IMR-90 (cell line): ENCODE measurements around the gene F10. TPM values are rescaled to one million over a fixed set of nuclear protein-coding genes. Genes with fewer than 3 reads are reported as not detected.
A peak's percentile ranks its signal among the peaks of the same experiment; 100 is the strongest.

Experiments used
- ATAC-seq: fragments of 200-7000 bp; cut with Tn5 transposase; 2 replicates; pipeline ENCODE4 v1.9.1; 2020; ENCODE audit warnings: low read depth, mild to moderate bottlenecking, moderate library complexity
- BruUV-seq: library from RNA; stranded (reverse); fragments of 400-500 nt; replicated peaks from 2 replicates; lab custom pipeline; 2021; lab: Mats Ljungman, UMichigan
- CTCF ChIA-PET: fragments of 300-600 bp; formaldehyde crosslinking; extraction: SDS; loops from one replicate; lab custom pipeline; 2021; ENCODE audit warnings: antibody characterized with exemption; lab: Yijun Ruan, JAX
- POLR2A ChIA-PET: fragments of 300-600 bp; sonication (Branson Sonifier 250); formaldehyde crosslinking; loops from one replicate; lab custom pipeline; 2022; ENCODE audit warnings: antibody characterized with exemption; ENCODE audit not compliant: unreplicated experiment; lab: Charles Lee
- DNase-seq: peaks from one replicate; pipeline ENCODE4 v3.0.0; 2013
- H2AFZ ChIP-seq: replicated peaks from 2 replicates; pipeline ENCODE3; 2013; ENCODE audit warnings: low read length, mild to moderate bottlenecking; ENCODE audit not compliant: poor library complexity
- H2AK5ac ChIP-seq: 2 replicates; pipeline ENCODE4 v1.6.1; 2013; ENCODE audit warnings: low read depth, low read length, inconsistent platforms
- H2AK9ac ChIP-seq: replicated peaks from 2 replicates; pipeline ENCODE3; 2013; ENCODE audit warnings: mild to moderate bottlenecking, low read depth, low read length, moderate library complexity; ENCODE audit not compliant: poor library complexity
- H2BK120ac ChIP-seq: 2 replicates; pipeline ENCODE4 v1.6.1; 2013; ENCODE audit warnings: low read depth, low read length, inconsistent platforms
- H2BK15ac ChIP-seq: 3 replicates; pipeline ENCODE4 v1.6.1; 2013; ENCODE audit warnings: low read depth, low read length, inconsistent platforms
- H2BK20ac ChIP-seq: 2 replicates; pipeline ENCODE4 v1.6.1; 2013; ENCODE audit warnings: low read depth, mild to moderate bottlenecking, inconsistent platforms, low read length, moderate library complexity
- H2BK5ac ChIP-seq: 2 replicates; pipeline ENCODE4 v1.6.1; 2013; ENCODE audit warnings: mild to moderate bottlenecking, low read depth, low read length, inconsistent platforms; ENCODE audit not compliant: poor library complexity, severe bottlenecking
- H3K14ac ChIP-seq: replicated peaks from 2 replicates; pipeline ENCODE4 v1.6.1; 2013; ENCODE audit warnings: low read depth, low read length, inconsistent platforms
- H3K18ac ChIP-seq: 2 replicates; pipeline ENCODE4 v1.6.1; 2013; ENCODE audit warnings: low read depth, low read length, control low read depth
- H3K23ac ChIP-seq: 2 replicates; pipeline ENCODE4 v1.6.1; 2013; ENCODE audit warnings: low read depth, low read length, inconsistent platforms
- H3K27ac ChIP-seq: 2 replicates; pipeline ENCODE4 v1.5.1; 2013; ENCODE audit warnings: mild to moderate bottlenecking, control low read depth, low read length; ENCODE audit not compliant: insufficient read depth
- H3K27me3 ChIP-seq: 2 replicates; pipeline ENCODE4 v1.6.1; 2013; ENCODE audit warnings: low read length; ENCODE audit not compliant: control insufficient read depth, insufficient read depth
- H3K36me3 ChIP-seq: 2 replicates; pipeline ENCODE4 v1.6.1; 2013; ENCODE audit warnings: low read length, mixed read lengths; ENCODE audit not compliant: control insufficient read depth, insufficient read depth
- H3K4ac ChIP-seq: 2 replicates; pipeline ENCODE4 v1.6.1; 2013; ENCODE audit warnings: low read depth, low read length, inconsistent platforms
- H3K4me1 ChIP-seq: 2 replicates; pipeline ENCODE4 v1.6.1; 2013; ENCODE audit warnings: low read length, mixed read lengths; ENCODE audit not compliant: control insufficient read depth, insufficient read depth
- H3K4me2 ChIP-seq: 2 replicates; pipeline ENCODE4 v1.6.1; 2013; ENCODE audit warnings: low read depth, mild to moderate bottlenecking, control low read depth, low read length, moderate library complexity
- H3K4me3 ChIP-seq: 2 replicates; pipeline ENCODE4 v1.5.1; 2013; ENCODE audit warnings: low read depth, mild to moderate bottlenecking, control low read depth, low read length, moderate library complexity; ENCODE audit not compliant: insufficient read depth
- H3K56ac ChIP-seq: 2 replicates; pipeline ENCODE4 v1.6.1; 2013; ENCODE audit warnings: low read length, inconsistent platforms; ENCODE audit not compliant: insufficient read depth; ENCODE audit errors: extremely low read depth
- H3K79me1 ChIP-seq, 2 experiments: 2 replicates each; pipeline ENCODE4 v1.6.1; 2013; ENCODE audit warnings: low read length in 2 of 2, inconsistent platforms in 1 of 2, low read depth in 1 of 2
- H3K9ac ChIP-seq: 2 replicates; pipeline ENCODE4 v1.6.1; 2013; ENCODE audit warnings: low read depth, low read length, control low read depth
- H3K9me1 ChIP-seq: 2 replicates; pipeline ENCODE4 v1.6.1; 2013; ENCODE audit warnings: low read length, inconsistent platforms; ENCODE audit not compliant: insufficient read depth
- H3K9me3 ChIP-seq: 2 replicates; pipeline ENCODE4 v1.6.1; 2013; ENCODE audit warnings: low read length; ENCODE audit not compliant: control insufficient read depth, insufficient read depth
- H4K20me1 ChIP-seq: 2 replicates; pipeline ENCODE4 v1.6.1; 2013; ENCODE audit warnings: low read length, inconsistent platforms; ENCODE audit not compliant: insufficient read depth
- H4K5ac ChIP-seq: 2 replicates; pipeline ENCODE4 v1.6.1; 2013; ENCODE audit warnings: mild to moderate bottlenecking, low read depth, low read length, control low read depth
- H4K8ac ChIP-seq, 2 experiments: 2 replicates each; pipeline ENCODE4 v1.6.1; 2013; ENCODE audit warnings: low read depth in 2 of 2, low read length in 2 of 2, control low read depth in 1 of 2, inconsistent platforms in 1 of 2
- H4K91ac ChIP-seq: 2 replicates; pipeline ENCODE4 v1.6.1; 2013; ENCODE audit warnings: low read depth, low read length, inconsistent platforms; ENCODE audit not compliant: insufficient read depth
- BHLHE40 ChIP-seq: fragments of 150-350 bp; IDR thresholded peaks from 2 replicates; pipeline ENCODE4 v1.6.1; 2016; ENCODE audit warnings: mild to moderate bottlenecking, low read depth, low read length
- CEBPB ChIP-seq: IDR thresholded peaks from 2 replicates; pipeline ENCODE4 v1.6.1; 2012; ENCODE audit warnings: low read depth, low read length, improper control_type of control experiment
- CHD1 ChIP-seq: IDR thresholded peaks from 2 replicates; pipeline ENCODE4 v1.6.1; 2012; ENCODE audit warnings: low read depth, low read length, improper control_type of control experiment
- FOS ChIP-seq: fragments of 150-350 bp; IDR thresholded peaks from 2 replicates; pipeline ENCODE4 v1.6.1; 2016; ENCODE audit warnings: low read depth, low read length
- MAFK ChIP-seq: IDR thresholded peaks from 2 replicates; pipeline ENCODE4 v1.6.1; 2012; ENCODE audit warnings: low read depth, low read length, improper control_type of control experiment
- MAZ ChIP-seq: IDR thresholded peaks from 2 replicates; pipeline ENCODE4 v1.6.1; 2012; ENCODE audit warnings: low read depth, mild to moderate bottlenecking, low read length, improper control_type of control experiment, moderate library complexity, borderline replicate concordance
- MXI1 ChIP-seq: IDR thresholded peaks from 2 replicates; pipeline ENCODE4 v1.6.1; 2012; ENCODE audit warnings: low read depth, mild to moderate bottlenecking, low read length, moderate library complexity, borderline replicate concordance
- NFE2L2 ChIP-seq: fragments of 150-350 bp; IDR thresholded peaks from 2 replicates; pipeline ENCODE4 v1.6.1; 2016; ENCODE audit warnings: low read depth, mild to moderate bottlenecking, low read length
- POLR2A ChIP-seq: IDR thresholded peaks from 2 replicates; pipeline ENCODE4 v1.6.1; 2012; ENCODE audit warnings: mild to moderate bottlenecking, low read depth, low read length
- RAD21 ChIP-seq: IDR thresholded peaks from 2 replicates; pipeline ENCODE4 v1.6.1; 2012; ENCODE audit warnings: low read length, improper control_type of control experiment
- RCOR1 ChIP-seq: IDR thresholded peaks from 2 replicates; pipeline ENCODE4 v1.6.1; 2012; ENCODE audit warnings: mild to moderate bottlenecking, low read length, improper control_type of control experiment; ENCODE audit not compliant: insufficient replicate concordance
- RFX5 ChIP-seq: IDR thresholded peaks from 2 replicates; pipeline ENCODE4 v1.8.0; 2012; ENCODE audit warnings: low read depth, mild to moderate bottlenecking, low read length, moderate library complexity
- SMC3 ChIP-seq: fragments of 150-350 bp; IDR thresholded peaks from 2 replicates; pipeline ENCODE4 v1.6.1; 2016; ENCODE audit warnings: low read depth, mild to moderate bottlenecking, antibody characterized with exemption, low read length, moderate library complexity
- WGBS, 2 experiments: methylation state at CpG; one replicate each; pipeline versions ENCODE4 v1.1.5 to v1.1.7; 2013; ENCODE audit warnings: missing lambda C conversion rate in 2 of 2; ENCODE audit not compliant: insufficient read length in 1 of 2; ENCODE audit errors: extremely low coverage in 2 of 2; 5-methylcytosine and 5-hydroxymethylcytosine counted together
- dilution Hi-C: fragments of 300-500 bp; cut with HindIII; formaldehyde crosslinking; loops from one replicate; pipeline ENCODE4 v1.14.3; 2018; ENCODE audit warnings: low sequenced_read_pairs; ENCODE audit not compliant: unreplicated experiment
- in situ Hi-C: fragments of 300-500 bp; cut with MboI; formaldehyde crosslinking; loops from 3 replicates; pipeline ENCODE4 v1.14.3; 2019; ENCODE audit warnings: low sequenced_read_pairs, inconsistent platforms, mixed read lengths
- intact Hi-C: fragments of 100-400 bp; cut with micrococcal nuclease; formaldehyde crosslinking; loops from 2 replicates; pipeline ENCODE4 v1.10.0; 2022
- polyA plus RNA-seq, 3 experiments: library from polyadenylated mRNA; depleted of rRNA; stranded (reverse); fragments of >200 nt; gene quantifications; 2 replicates each; pipeline ENCODE4 v1.2.3, GENCODE V29; 2012; ENCODE audit warnings: low replicate concordance in 1 of 3
- total RNA-seq: library from RNA; depleted of rRNA; stranded (reverse); fragments of >200 nt; gene quantifications from 2 replicates; pipeline ENCODE4 v1.2.3, GENCODE V29; 2012
- TF ChIP-seq, protein P1 (sequence below): fragments of 150-350 bp; IDR thresholded peaks from 2 replicates; pipeline ENCODE4 v1.6.1; 2017; ENCODE audit warnings: mild to moderate bottlenecking, antibody characterized with exemption, low read length, low read depth
- TF ChIP-seq, protein P2 (sequence below): fragments of 150-350 bp; IDR thresholded peaks from 2 replicates; pipeline ENCODE4 v1.6.1; 2016; ENCODE audit warnings: low read depth, mild to moderate bottlenecking, low read length, moderate library complexity, borderline replicate concordance
- TF ChIP-seq, protein P3 (sequence below): conservative IDR thresholded peaks from 2 replicates; pipeline ENCODE4 v1.5.1; 2012; ENCODE audit warnings: mild to moderate bottlenecking, low read depth, low read length, improper control_type of control experiment

The F10 gene
- total and polyA plus RNA-seq, 2 of the 4 experiments (the other 2 are of a cell fraction) = 9.1 to 19.5 TPM

- Histone ChIP-seq H3K9me3 (peaks cover 8% of the 10 kb centered on the region; the same call in 1 of the 2 replicates), H3K36me3 (no peaks in the 10 kb centered on the region), H2BK20ac (no peak overlapping the region), H3K4ac (no peak overlapping the region; the same call in 1 of the 2 replicates), H2BK120ac (no peak overlapping the region), H4K8ac (0 out of 4 replicates have a peak overlapping the region, but pooled peaks of 1 of the 2 experiments have one; percentile 25), H3K27me3 (peaks cover 24% of the 10 kb centered on the region), H2AFZ (peak overlapping the region; percentile 67), H4K91ac (no peak overlapping the region), H3K79me1 (no peaks in the 10 kb centered on the region), H4K20me1 (no peaks in the 10 kb centered on the region), H2BK5ac (no peak overlapping the region), H3K9me1 (peaks cover 2% of the 10 kb centered on the region; the same call in 1 of the 2 replicates), H3K56ac (no peak overlapping the region), H3K4me3 (no peak overlapping the region), H3K14ac (no peak overlapping the region), H3K23ac (no peak overlapping the region), H3K27ac (no peak overlapping the region), H3K18ac (no peak overlapping the region), H2AK9ac (no peak overlapping the region), H3K4me2 (no peak overlapping the region), H2BK15ac (no peak overlapping the region), H2AK5ac (no peak overlapping the region), H4K5ac (no peak overlapping the region), H3K4me1 (peaks cover 4% of the 10 kb centered on the region; the same call in 1 of the 2 replicates), H3K9ac (no peak overlapping the region)
- in situ Hi-C loops = no loop called here
- TF ChIP-seq RFX5 (no peak), FOS (no peak), CHD1 (no peak), POLR2A (no peak), CEBPB (no peak), MXI1 (no peak), RCOR1 (no peak), BHLHE40 (no peak), MAZ (no peak), NFE2L2 (no peak), RAD21 (no peak), SMC3 (no peak), MAFK (no peak)
- TF ChIP-seq, protein P1, sequence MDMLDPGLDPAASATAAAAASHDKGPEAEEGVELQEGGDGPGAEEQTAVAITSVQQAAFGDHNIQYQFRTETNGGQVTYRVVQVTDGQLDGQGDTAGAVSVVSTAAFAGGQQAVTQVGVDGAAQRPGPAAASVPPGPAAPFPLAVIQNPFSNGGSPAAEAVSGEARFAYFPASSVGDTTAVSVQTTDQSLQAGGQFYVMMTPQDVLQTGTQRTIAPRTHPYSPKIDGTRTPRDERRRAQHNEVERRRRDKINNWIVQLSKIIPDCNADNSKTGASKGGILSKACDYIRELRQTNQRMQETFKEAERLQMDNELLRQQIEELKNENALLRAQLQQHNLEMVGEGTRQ = no peak
- TF ChIP-seq, protein P2, sequence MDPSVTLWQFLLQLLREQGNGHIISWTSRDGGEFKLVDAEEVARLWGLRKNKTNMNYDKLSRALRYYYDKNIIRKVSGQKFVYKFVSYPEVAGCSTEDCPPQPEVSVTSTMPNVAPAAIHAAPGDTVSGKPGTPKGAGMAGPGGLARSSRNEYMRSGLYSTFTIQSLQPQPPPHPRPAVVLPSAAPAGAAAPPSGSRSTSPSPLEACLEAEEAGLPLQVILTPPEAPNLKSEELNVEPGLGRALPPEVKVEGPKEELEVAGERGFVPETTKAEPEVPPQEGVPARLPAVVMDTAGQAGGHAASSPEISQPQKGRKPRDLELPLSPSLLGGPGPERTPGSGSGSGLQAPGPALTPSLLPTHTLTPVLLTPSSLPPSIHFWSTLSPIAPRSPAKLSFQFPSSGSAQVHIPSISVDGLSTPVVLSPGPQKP = no peak
- TF ChIP-seq, protein P3, sequence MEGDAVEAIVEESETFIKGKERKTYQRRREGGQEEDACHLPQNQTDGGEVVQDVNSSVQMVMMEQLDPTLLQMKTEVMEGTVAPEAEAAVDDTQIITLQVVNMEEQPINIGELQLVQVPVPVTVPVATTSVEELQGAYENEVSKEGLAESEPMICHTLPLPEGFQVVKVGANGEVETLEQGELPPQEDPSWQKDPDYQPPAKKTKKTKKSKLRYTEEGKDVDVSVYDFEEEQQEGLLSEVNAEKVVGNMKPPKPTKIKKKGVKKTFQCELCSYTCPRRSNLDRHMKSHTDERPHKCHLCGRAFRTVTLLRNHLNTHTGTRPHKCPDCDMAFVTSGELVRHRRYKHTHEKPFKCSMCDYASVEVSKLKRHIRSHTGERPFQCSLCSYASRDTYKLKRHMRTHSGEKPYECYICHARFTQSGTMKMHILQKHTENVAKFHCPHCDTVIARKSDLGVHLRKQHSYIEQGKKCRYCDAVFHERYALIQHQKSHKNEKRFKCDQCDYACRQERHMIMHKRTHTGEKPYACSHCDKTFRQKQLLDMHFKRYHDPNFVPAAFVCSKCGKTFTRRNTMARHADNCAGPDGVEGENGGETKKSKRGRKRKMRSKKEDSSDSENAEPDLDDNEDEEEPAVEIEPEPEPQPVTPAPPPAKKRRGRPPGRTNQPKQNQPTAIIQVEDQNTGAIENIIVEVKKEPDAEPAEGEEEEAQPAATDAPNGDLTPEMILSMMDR = no peak
- BruUV-seq = no TSS peak
- DNase-seq = no peak
- no peak for ATAC-seq
- WGBS, 2 experiments = 53% methylated on average over 2 of the region's 16 CpGs; no CpG with 5 or more reads in 1 of the 2 experiments
- ChIA-PET POLR2A (no interaction called here), CTCF (no interaction called here)
- intact Hi-C loops = no loop called here
- dilution Hi-C loops = no loop called here
Observed at GRCh38 chr13:113105921-113106452, 16.6 kb upstream of the F10 start.
